H7 (cell line): ENCODE results near the gene PLS1. TPM values are rescaled to one million over a fixed set of nuclear protein-coding genes. Genes with fewer than 3 reads are reported as not detected.

ENCODE experiments used
- DNase-seq: peaks from one replicate; pipeline ENCODE4 v3.0.0; 2012
- H3K27me3 ChIP-seq: 2 replicates; pipeline ENCODE4 v1.6.0; 2011; ENCODE audit warnings: mild to moderate bottlenecking, low read length; ENCODE audit not compliant: control insufficient read depth, insufficient read depth
- H3K36me3 ChIP-seq: replicated peaks from 2 replicates; pipeline ENCODE4 v1.5.1; 2011; ENCODE audit warnings: low read length; ENCODE audit not compliant: control insufficient read depth, insufficient read depth
- H3K4me3 ChIP-seq: 2 replicates; pipeline ENCODE4 v1.5.1; 2011; ENCODE audit warnings: low read depth, mild to moderate bottlenecking, control low read depth, low read length, moderate library complexity; ENCODE audit not compliant: insufficient read depth
- total RNA-seq: library from RNA; depleted of rRNA; stranded (reverse); fragments of >200 nt; shearing (Covaris generic); gene quantifications from 2 replicates; pipeline ENCODE4 v1.2.3, GENCODE V29; 2014

PLS1 gene
- total RNA-seq, 1 experiment from 2014 or later = 13.8 TPM

- no peaks in the 10 kb centered on the region for H3K36me3 ChIP-seq
- no peak overlapping the region for H3K4me3 ChIP-seq
- no peak for DNase-seq
- no peaks in the 10 kb centered on the region for H3K27me3 ChIP-seq
Measured at GRCh38 chr3:142613491-142613890, 17.3 kb downstream of the PLS1 start.

DNA sequence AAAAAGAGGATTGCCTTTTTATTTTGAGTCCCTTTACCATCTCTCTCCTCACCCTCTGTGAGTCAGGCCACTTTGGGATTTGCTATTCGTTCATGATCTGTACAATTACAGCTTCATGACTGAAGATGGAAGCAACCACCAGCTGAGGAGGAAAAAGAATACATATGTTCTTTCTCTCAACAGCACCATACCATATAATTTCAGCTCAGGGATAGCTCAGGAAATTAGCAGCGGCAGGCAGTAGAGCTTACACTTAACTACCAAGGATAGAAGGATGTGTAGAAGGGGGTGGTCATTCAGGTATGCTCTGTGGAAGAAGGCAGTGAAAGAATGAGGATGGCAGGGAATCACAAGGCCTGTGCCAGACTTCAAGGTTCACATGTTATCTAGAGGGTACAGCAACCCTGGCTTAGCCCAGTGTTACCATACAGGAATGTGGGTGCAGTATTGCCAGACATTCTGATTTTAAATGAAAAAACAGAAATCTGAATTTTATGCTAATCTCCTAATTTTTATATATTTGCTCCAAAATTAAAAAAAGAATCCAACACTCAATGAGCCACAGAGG is 17.9 kb downstream of the PLS1 start:
- no peak for DNase-seq
- H3K36me3 ChIP-seq = no peaks in the 10 kb centered on the region

GRCh38 chr3:142615171-142615570 is 19.0 kb downstream of the PLS1 start:
- no peaks in the 10 kb centered on the region for H3K27me3 ChIP-seq
- no peak for DNase-seq
- no peaks in the 10 kb centered on the region for H3K36me3 ChIP-seq
- H3K4me3 ChIP-seq = no peak overlapping the region

More for the DNA sequence above, 17.9 kb downstream of the PLS1 start:
- Histone ChIP-seq H3K27me3 (no peaks in the 10 kb centered on the region), H3K4me3 (no peak overlapping the region)

GRCh38 chr3:142618917-142619461 is 22.8 kb downstream of the PLS1 start:
- Histone ChIP-seq H3K36me3 (no peaks in the 10 kb centered on the region), H3K4me3 (no peak overlapping the region), H3K27me3 (no peaks in the 10 kb centered on the region)
- no peak for DNase-seq

- Histone ChIP-seq H3K36me3 (no peaks in the 10 kb centered on the region), H3K4me3 (no peak overlapping the region), H3K27me3 (no peaks in the 10 kb centered on the region)
- no peak for DNase-seq
Measured at GRCh38 chr3:142622405-142622804, 26.2 kb downstream of the PLS1 start.

- DNase-seq = no peak
- no peak overlapping the region for H3K4me3 ChIP-seq
- no peaks in the 10 kb centered on the region for H3K27me3 ChIP-seq
- H3K36me3 ChIP-seq = no peaks in the 10 kb centered on the region
Measured at GRCh38 chr3:142623194-142623593, 27.0 kb downstream of the PLS1 start.

GRCh38 chr3:142624341-142625152 is 28.4 kb downstream of the PLS1 start:
- H3K27me3 ChIP-seq = no peaks in the 10 kb centered on the region
- no peaks in the 10 kb centered on the region for H3K36me3 ChIP-seq
- H3K4me3 ChIP-seq = no peak overlapping the region
- DNase-seq = no peak

- Histone ChIP-seq H3K4me3 (no peak overlapping the region), H3K36me3 (no peaks in the 10 kb centered on the region), H3K27me3 (no peaks in the 10 kb centered on the region)
- DNase-seq = no peak
Measured at GRCh38 chr3:142625153-142625440, 28.9 kb downstream of the PLS1 start.

DNA sequence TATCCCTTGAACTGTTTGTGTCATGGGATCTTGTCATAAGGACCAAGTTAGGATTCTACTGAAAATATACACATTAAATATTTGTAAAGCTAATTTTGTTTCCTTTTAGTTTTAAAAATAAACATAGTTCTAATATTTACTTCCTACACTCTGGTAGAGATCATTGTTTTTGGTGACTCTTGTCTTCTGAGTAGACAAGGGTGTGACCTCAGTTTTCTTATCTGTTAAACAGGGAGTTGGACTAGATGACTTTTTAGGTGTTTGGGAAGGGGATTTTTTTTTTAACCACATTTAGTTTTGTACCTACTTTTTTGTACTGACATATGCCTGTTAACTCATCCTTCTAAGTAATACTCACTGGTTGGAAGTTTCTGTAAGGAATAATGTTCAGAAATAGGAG is 30.8 kb downstream of the PLS1 start:
- no peak for DNase-seq
- Histone ChIP-seq H3K27me3 (no peaks in the 10 kb centered on the region), H3K4me3 (no peak overlapping the region), H3K36me3 (no peaks in the 10 kb centered on the region)

DNA sequence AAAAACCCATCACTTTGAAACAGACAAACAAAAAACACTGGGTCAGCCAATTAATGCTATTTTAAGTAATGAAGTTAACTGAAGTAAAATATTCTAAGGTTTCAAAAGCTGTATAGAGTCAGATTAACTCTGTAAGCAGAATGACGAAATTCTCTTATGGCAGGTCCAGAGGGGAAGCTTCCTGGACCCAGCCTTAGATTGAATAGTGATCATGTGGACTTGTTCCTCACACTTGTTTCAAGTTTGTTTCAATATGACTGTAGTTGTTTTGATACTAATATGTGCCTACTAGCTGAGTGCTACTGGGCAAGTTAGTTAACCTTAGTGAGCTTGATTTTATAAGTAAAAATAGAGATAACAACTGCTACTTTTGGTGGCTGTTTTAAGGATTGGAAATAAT is 32.6 kb downstream of the PLS1 start:
- DNase-seq = no peak
- H3K27me3 ChIP-seq = no peaks in the 10 kb centered on the region
- H3K36me3 ChIP-seq = no peaks in the 10 kb centered on the region
- H3K4me3 ChIP-seq = no peak overlapping the region

DNA sequence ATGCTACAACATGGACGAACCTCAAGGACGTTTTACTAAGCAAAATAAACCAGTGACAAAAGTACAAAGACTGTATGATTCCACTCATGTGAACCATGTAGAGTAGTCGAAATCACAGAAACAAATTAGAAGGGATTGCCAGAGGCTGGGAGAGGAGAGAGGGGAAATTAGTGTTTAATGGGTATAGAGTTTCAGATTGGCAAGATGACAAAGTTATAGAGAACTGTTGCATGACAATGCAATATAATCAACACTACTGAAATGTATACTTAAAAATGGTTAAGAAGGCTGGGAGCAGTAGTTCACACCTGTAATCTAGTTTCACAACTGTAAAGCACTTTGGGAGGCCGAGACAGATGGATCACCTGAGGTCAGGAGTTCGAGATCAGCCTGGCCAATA is 36.9 kb downstream of the PLS1 start:
- no peaks in the 10 kb centered on the region for H3K27me3 ChIP-seq
- H3K36me3 ChIP-seq = no peaks in the 10 kb centered on the region
- DNase-seq = no peak
- no peak overlapping the region for H3K4me3 ChIP-seq

GRCh38 chr3:142636050-142636449 is 39.9 kb downstream of the PLS1 start:
- Histone ChIP-seq H3K36me3 (no peaks in the 10 kb centered on the region), H3K4me3 (no peak overlapping the region), H3K27me3 (no peaks in the 10 kb centered on the region)
- DNase-seq = no peak

GRCh38 chr3:142636664-142637063 is 40.5 kb downstream of the PLS1 start:
- Histone ChIP-seq H3K4me3 (no peak overlapping the region), H3K36me3 (no peaks in the 10 kb centered on the region), H3K27me3 (no peaks in the 10 kb centered on the region)
- DNase-seq = no peak

GRCh38 chr3:142638291-142638690 is 42.1 kb downstream of the PLS1 start:
- Histone ChIP-seq H3K27me3 (no peaks in the 10 kb centered on the region), H3K36me3 (no peaks in the 10 kb centered on the region), H3K4me3 (no peak overlapping the region)
- DNase-seq = no peak

GRCh38 chr3:142641504-142641903 is 45.3 kb downstream of the PLS1 start:
- Histone ChIP-seq H3K27me3 (no peaks in the 10 kb centered on the region), H3K36me3 (no peaks in the 10 kb centered on the region), H3K4me3 (no peak overlapping the region)
- DNase-seq = no peak
